SK-N-DZ (cell line): Measurements from ENCODE around the gene ZBED5. TPM values are rescaled to one million over a fixed set of nuclear protein-coding genes. Genes with fewer than 3 reads are reported as not detected.
A peak's percentile ranks its signal among the peaks of the same experiment; 100 is the strongest.
"Not testable (repeated sequence)": the region's sequence is repeated elsewhere in the genome, so short reads cannot be mapped to it uniquely, and the experiment has no call there.

Source experiments
- DNase-seq: peaks from one replicate; pipeline ENCODE4 v3.0.0-alpha.2; 2015; ENCODE audit warnings: low spot score
- polyA plus RNA-seq, 2 experiments: library from polyadenylated mRNA; depleted of rRNA; stranded (reverse); fragments of >200 nt; gene quantifications; 2 replicates each; pipeline ENCODE4 v1.2.3, GENCODE V29; 2014

Gene ZBED5
- polyA plus RNA-seq (2014; cell fraction: cytosol; rRNA removed), result 47.6 and 51.4 TPM in 2 replicates
- polyA plus RNA-seq (2014; cell fraction: nucleus; rRNA removed), result 74.8 and 118 TPM in 2 replicates

DNA sequence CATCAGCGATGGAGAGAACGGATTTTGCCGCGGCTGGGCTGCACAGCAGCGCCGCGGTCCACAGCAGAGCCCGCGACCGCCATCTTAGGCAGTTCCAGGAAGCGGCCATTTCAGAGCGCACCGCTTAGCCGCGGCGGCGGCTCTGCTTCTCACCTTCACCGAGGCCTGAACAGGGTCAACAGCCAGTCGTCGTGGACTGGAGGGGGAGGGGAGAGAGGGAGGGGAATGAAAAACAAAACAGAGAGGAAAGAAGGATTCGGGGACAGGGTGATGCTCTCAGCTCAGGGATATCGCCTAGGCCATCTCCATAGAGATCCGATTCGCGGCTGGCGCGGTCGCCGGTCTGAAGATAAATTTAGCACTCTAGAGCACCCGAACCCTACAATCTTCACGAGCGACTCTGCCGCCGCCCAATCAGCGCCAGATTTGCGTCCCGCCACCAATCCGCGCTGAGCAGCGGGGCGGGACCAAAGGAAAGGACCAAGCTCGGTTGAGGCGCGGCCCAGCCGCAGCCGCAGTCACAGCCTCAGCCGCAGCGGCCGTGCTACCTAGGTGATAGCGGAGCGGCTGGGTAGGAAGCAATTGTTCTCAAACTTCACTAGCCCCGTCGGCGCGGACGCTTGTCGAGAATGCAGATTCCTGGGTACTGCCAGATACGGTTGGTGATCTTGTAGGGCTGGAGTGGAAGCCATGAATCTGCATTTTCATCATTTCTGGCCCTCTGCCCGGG is at the start of gene ZBED5:
Gene ZBED5 (minus strand): TSS at position 345 of the 730 bp plus-strand sequence. CDS start 3,108 bp downstream, outside the sequence.
- DNase-seq, result peak; percentile 98

DNA sequence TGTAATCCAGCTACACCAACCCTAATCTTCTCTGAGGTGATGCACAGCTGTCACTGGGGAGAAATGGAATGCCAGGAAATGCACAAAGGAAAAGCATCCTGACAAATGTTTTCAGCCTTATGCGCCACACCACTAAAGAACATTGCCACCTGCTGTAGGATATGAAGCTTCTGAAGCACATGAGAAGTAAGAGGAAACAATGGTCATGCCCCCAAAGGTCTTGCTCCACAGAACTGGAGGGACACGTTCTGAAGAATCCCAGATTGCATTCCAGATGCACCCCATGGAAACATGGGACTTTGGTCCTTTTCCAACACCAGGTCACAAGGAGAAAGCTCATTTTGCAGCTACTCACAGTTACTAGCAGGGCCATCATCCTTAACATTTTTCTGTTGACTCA is 48.7 kb upstream of the ZBED5 start:
- DNase-seq, result no peak

DNA sequence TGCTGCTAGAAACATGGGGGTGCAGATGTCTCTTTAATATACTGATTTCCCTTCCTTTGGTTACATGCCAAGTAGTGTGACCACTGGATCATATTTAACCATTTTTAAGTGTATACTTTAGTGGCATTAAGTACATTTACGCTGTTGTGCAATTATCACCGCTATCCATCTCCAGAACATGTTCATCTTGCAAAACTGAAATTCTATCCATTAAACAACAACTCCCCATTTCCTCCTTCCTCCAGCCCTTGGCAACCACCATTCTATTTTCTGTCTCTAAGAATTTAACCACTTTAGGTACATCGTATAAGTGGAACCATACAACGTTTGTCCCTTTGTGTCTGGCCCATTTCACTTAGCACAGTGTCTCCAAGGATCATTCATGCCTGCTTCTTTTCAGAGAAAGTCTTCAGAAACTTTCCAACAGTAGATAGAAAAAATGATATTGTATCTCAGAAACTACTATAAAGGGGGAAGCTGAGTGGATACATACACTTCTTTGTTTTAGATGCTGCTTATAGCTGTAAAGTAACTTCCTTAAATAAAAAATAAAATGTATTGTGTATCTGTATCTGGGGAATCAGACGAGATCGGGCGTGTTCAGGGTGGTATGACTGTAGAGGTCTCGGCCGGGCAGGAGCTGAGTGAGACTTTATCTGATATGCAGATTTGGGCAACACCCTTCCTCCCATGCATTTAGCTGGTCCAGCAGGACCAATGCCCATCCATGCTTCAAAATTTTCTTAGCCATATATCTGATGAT is 44.6 kb upstream of the ZBED5 start:
- no peak for DNase-seq

DNA sequence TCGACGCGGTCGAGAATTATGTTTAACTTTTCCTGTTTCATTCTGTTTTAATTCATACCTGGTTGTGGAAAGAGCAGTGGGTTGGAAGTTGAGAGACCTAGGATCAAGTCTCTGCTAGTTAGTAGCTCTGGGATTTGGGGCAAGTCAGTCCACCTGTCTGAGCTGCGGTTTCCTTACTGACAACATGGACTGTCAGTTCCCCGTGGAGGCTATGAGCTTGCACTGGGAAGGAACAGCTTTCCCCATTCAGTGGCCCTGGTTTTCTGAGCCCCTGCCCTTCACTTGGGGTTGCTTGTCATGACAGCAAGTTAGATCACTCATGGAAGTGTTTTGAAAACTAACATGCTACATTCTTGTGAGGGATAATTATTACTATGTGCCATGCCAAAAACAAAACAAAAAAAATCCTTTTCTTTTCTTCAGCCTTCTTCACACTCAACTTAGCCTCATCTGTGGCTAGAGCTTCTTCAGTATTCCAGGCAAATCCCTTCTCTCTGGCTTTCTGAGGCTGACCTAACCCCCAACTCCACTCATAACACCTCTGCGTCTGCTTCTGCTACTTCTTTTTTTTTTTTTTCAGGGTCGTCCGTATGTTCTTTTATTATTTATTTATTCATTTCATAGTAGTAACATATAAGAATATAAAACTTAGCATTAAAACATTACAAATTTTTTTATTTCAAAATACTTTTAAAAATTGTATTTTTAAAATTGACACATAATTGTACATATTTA is 43.0 kb upstream of the ZBED5 start:
- DNase-seq, result no peak

DNA sequence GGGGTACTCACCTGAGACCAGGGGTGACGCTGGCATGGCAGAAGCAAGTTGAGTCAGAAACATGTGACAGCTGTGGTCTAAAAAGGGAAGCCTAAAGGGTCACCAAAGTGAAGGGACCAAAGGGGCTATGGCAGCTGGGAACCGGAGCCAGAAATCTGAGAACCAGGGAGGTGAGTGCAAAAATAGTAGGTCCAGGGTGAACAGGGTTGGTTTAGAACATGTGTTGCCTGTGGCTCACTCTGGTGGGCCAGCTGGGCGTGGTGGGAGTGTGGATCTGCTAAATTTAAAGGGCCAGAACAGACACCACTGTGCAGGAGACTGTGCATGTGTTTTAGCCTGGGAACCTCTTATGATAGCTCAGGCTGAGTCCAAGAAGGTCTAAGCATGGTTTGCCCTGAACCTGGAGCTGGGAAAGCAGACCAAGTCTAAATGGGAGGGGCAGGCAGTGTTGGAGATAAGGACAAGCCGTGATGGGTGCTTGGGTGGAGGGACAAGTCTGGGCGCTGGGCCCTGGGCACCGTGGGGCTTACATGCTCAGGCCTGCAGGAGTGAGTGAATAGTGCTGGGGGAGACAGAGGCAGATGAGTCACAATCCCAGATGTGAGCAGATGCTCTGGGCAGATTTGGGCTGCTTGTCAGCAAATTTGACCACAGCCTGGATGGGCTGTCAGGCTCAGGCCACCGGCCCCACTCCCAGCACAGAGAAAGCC is 41.4 kb upstream of the ZBED5 start:
- DNase-seq, result no peak

DNA sequence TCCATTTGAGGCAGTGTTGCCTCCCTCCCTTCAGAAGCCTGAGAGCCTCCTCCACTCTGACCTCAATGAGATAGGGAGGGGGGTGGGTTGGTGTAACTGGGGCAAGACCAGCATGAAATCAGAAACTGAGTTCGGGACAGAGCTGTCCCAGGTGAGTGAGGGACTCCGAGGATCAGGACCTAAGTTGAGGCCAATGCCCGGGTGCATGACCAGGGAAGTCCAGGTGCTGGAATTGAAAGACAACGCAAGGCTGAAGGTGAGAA is 40.8 kb upstream of the ZBED5 start:
- no peak for DNase-seq

DNA sequence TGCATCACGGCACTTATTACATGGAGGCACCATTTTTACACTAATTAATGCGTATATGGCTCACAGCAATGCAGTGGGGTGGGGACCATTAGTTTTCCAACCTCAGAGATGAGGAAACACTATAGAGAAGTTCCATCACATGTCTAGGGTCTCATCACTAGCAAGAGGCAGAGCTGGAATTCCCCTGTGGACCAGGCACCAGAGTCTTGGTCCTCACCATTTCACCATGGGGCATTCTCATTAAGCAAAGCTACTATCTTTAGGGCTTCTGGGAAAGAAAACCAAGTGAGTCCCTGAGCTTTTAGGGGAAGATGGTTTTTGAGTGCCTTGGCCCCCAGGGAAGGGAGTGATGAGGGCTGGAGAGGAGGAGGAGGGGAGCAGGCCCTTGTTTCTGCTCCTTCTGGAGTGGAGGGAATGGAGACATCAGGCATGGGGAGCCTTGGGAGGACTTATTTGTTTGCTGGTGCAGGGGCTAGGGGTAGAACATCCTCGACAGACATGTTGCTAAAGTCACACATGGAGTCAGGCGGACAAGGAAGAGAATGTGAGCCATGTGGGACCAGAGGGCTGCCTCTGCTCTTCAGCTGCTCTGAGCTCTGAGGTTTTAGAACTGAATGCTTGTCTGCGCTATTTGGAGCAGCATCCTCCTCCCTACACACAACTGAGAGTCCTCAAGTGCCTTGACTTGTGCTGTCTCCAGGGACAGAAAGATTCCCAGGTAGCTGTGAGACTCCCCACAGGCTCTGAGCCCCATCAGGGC is 40.3 kb upstream of the ZBED5 start:
- no peak for DNase-seq

DNA sequence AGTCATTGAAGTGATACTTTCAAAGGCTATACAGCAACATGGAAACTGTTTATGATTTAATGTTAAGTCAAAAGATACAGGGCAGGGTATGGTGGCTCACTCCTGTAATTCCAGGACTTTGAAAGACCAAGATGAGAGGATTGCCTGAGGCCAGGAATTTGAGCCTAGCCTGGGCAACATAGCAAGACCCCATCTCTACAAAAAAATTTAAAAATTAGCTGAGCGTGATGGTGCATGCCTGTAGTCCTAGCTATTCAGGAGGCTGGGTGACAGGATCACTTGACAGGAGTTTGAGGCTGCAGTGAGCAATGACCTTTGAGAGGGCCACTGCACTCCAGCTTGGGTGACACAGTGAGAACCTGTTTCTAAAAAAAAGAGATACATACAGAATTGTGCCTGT is 39.3 kb upstream of the ZBED5 start:
- no peak for DNase-seq

DNA sequence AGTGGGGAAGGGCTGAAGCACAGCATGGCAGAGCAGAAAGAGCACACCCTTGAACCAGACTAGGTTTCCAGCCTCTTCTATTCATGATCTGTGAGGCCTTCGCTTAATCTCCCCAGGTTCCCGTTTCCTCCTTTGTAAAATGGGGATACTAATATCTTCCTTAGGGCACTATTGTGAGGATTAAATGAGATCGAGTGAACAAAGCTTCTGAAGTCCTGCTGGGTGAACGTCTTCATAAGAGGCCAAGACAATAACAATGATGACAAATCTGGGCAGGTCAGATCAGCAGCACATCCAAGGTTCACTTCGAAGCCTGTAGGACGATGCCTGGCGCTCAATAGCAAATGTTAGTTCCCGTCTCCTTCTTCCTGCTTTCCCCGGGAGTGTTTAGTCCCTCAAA is 38.6 kb upstream of the ZBED5 start:
- DNase-seq, result no peak

DNA sequence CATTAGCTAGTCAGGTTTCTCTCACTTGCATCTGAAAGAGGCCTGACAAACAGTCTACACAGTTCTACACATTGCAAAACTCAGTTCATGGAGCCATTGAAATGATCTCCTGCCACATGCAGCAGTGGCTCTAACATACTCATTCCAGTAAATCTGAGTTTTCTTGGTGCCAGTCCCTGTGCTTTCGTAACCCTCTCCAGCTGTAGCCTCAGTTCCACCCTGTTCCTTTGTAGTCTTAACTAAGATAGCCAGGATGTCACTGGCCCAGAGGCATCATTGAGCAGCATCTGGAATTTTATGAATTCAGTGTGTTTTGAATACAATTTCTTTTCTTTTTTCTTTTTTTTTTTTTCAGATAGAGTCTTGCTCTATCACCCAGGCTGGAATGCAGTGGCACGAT is 37.4 kb upstream of the ZBED5 start:
- DNase-seq, result no peak

DNA sequence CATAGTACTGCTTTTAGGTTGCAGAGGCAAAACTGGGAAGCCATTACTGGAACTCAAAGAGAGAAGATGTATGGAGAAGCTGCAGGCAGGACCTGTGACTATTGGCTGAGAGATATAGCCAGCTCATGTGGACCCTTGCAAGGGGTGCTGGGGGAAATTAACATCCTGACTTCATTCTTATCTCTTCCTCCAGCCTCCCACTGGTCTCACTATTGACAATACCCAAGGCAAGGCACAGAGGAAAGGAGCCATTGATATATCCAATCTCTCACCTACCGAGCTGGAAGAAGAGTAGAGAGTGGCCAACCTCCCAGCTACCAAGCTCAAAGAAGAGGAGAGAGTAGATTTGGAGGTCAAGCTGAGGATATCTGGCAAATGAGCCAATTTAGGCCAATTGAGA is 36.8 kb upstream of the ZBED5 start:
- DNase-seq, result no peak

DNA sequence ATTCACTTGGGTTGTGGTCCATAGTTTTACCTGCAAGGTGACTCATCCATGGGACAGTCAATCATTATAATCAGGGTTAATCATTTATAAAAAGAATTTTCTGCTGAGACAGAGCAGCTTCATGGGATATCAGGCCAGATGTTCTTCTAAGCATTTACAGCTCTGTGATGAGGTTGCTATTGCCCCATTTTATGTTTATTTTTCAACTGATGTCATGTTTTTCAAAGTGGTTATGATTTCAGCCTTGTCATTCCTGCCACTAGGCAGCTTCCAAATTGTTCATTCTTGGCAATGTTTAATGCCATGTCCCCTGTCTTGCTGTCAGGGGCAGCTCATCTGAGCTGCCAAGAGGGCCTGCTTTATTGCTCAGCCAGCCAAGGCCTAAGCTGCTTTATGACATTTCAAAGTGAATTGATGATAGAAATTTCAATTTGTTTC is 35.9 kb upstream of the ZBED5 start:
- no peak for DNase-seq

DNA sequence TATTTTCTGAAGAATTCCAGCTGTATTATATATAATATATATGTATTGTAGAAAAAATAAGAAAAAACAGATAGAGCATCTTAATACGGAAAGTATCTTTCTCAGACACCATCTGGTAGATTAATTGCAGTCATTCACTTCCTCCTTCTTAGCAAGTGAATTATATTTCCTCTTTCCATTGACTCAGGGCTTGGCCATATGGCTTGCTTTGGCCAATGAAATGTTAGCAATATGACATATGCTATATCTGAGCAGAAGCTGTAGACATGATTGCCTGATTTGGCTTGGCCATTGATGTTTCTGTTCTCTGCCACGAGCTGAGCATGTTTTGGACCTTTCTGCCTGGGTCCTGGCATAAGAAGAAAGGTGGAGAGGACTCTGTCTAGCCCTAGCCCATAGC is 34.4 kb upstream of the ZBED5 start:
- no peak for DNase-seq

DNA sequence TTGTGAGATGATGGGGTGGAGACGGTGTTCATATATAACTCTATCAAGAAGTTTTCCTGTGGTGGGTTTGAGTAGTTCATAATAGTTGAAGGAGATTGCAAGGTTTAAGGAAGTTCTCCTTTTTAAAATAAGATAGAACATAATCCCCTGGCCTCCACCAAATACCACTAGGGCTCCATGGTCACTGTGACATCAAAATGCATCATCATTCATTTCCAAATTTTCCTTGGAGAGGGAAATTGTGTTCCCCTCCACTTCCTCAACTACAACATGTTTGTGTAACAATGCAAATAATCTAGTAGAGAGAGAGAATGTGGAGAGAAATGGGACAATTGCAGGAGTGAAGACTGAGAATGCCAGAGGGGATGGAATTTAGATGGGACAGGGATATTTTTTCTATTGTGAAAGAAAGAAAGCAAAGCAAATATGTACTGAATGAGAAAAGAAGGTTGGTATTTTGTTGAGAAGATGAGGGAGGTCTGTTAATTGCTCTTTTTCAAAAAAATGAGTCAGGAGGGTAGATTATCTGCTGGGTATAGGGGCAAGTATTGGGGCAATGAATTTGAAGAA is 33.4 kb upstream of the ZBED5 start:
- no peak for DNase-seq

DNA sequence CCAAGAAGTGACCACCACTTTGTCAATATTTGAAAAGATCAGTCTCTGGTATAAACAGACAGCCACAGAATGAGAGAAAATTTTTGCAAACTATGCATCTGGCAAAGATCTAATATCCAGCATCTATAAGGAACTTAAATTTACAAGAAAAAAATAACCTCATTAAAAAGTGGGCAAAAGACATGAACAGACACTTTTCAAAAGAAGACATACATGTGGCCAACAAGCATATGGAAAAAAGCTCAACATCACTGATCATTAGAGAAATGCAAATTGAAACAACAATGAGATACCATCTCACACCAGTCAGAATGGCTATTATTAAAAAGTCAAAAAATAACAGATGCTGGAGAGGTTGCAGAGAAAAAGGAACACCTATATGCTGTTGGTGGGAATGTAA is 32.2 kb upstream of the ZBED5 start:
- not testable (repeated sequence) for DNase-seq

DNA sequence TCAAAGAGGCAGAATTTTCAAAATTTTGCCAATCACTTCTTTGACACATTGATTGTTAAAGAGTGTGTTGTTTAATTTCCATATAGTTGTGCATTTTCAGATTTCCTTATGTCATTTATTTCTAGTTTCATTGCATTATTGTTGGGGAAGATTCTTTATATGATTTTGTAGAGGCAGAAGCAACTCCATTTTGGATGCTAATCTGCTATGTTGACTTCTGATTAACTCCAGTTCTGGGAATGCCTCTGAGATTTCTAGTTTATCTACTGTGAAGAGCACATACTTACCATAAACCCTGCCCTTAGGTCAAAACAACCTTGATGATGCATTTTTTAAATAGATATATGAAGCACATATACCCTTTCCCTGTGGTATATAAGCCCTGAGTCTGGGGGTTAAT is 29.5 kb upstream of the ZBED5 start:
- DNase-seq, result no peak

DNA sequence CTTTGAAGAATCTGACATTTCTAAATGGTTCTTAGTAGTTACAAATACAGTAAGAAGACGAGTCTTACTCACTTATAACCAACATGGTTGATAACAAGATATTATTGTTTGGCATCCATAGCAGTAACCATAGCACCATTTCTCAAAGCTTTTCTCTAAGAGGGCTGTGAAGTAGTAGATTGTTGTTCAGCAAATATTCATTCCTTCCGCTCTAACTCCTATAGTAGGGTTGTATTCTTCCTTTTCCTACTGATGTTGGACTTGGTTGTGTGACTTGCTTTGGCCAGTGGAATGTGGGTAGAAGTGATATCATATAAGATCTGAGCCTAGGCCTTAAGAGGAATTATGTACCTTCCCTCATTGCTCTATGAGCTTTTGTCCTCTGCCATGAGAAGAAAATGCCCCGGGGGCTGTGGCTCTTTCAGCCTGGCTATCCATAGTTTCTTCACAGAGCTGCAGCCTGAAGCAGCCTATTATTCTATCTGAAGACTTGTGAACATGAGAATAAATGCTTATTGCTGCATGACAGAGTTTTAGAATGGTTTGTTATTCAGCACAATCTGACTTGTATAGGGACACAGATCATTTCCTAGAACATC is 28.9 kb upstream of the ZBED5 start:
- no peak for DNase-seq

DNA sequence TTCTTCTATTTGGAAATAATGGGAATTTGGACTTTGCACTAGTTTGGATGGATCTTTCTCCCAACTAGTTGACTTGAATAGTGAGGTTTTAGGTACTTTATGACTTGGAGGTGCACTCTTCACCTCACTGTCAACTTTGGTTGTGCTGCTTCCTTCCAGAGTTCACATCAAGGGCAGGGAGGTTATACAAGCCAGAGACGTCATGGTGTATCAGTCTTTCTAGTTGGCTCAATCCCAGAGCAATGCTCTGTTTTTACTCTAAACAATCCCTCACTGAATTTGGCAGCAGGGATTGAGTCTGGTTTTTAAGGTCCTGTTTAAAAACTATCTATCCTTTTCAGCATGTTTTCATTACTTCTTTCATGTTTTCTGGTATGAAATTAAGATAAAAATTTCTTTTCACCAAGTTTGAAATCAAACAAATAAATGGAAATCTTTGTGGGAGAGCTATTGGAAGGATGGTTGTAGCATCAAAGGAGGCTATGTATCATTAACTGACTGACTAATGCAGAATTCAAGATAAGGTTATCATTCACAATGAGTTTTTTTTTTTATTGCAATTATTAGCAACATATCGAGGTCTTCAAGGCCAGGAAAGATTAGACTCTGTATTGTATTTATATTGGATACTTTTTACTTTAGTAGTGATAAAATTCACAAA is 28.0 kb upstream of the ZBED5 start:
- DNase-seq, result no peak

DNA sequence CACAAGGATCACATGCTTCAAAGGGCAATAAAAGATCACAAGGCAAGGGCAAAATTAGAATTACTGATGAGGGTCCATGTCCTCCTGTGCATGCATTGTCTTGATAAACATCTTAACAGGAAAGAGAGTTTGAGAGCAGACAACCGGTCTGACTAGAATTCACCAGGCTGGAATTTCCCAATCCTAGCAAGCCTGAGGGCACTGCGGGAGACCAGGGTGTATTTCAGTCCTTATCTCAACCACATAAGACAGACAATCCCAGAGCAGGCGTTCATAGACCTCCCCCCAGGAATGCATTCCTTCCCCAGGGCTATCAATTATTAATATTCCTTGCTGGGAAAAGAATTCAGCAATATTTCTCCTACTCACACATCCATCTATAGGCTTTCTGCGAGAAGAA is 26.4 kb upstream of the ZBED5 start:
- DNase-seq, result not testable (repeated sequence)

DNA sequence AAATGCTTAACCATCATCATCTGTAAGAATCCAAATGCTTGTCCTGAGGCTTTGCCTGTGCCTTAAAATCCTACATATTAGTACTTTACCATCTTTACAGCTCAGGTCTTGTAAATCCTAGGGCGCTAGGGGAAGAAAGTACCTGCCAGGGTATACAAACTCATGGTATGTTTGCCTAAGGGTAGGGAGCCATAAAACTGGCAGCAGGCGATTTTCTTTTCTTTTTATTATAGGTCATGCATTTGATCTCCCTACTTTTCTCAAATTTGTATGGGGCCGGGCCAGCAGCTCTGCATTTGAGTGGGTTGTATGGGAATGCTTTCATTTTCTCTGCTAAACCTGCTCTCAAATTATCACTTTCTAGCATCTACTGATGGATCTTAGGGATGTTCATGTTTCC is 24.0 kb upstream of the ZBED5 start:
- DNase-seq, result no peak
